Measurements from ENCODE around the gene DNAJB5.
"Not testable (repeated sequence)": the region's sequence is repeated elsewhere in the genome, so short reads cannot be mapped to it uniquely, and the experiment has no call there.

Gene DNAJB5

DNA sequence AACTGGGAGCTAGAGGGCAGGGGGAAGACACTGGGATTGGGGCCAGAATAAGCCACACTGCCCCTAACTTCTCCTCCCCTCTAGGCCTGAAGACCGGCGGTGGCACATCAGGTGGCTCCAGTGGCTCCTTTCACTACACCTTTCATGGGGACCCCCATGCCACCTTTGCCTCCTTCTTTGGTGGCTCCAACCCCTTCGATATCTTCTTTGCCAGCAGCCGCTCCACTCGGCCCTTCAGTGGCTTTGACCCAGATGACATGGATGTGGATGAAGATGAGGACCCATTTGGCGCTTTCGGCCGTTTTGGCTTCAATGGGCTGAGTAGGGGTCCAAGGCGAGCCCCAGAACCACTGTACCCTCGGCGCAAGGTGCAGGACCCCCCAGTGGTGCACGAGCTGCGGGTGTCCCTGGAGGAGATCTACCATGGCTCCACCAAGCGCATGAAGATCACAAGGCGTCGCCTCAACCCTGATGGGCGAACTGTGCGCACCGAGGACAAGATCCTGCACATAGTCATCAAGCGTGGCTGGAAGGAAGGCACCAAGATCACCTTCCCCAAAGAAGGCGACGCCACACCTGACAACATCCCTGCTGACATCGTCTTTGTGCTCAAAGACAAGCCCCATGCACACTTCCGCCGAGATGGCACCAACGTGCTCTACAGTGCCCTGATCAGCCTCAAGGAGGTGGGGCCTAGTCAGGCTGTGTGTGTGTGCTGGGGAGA, 6.8 kb downstream of the DNAJB5 start:
- Histone ChIP-seq H3K27ac (peak overlapping the region in 17 of 21 experiments; percentile 19 to 96 (median 79)), H3K4me3 (no peak overlapping the region)

DNA sequence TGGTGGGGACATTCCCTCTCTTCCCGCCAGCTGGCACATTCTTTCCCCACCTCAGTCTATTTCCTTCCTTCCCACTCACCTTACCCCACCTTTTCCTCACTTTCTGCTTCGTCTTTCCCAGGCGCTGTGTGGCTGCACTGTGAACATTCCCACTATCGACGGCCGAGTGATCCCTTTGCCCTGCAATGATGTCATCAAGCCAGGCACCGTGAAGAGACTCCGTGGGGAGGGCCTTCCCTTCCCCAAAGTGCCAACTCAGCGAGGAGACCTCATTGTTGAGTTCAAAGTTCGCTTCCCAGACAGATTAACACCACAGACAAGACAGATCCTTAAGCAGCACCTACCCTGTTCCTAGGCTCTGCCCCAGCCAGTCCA, 7.3 kb downstream of the DNAJB5 start:
- Histone ChIP-seq H3K27ac (peak overlapping the region in 1 of 21 experiments; percentile 96), H3K4me3 (no peak overlapping the region)

- peak overlapping the region in 1 of 21 experiments; percentile 96 for H3K27ac ChIP-seq
- no peak overlapping the region for H3K4me3 ChIP-seq
Observed at GRCh38 chr9:34997379-34997781, 7.8 kb downstream of the DNAJB5 start.

- Histone ChIP-seq H3K4me3 (no peak overlapping the region), H3K27ac (peak overlapping the region in 1 of 21 experiments; percentile 96)
Observed at GRCh38 chr9:34998266-34998665, 8.7 kb downstream of the DNAJB5 start.

- no peak overlapping the region for H3K4me3 ChIP-seq
Observed at GRCh38 chr9:34999576-34999975, 10.0 kb downstream of the DNAJB5 start.

DNA sequence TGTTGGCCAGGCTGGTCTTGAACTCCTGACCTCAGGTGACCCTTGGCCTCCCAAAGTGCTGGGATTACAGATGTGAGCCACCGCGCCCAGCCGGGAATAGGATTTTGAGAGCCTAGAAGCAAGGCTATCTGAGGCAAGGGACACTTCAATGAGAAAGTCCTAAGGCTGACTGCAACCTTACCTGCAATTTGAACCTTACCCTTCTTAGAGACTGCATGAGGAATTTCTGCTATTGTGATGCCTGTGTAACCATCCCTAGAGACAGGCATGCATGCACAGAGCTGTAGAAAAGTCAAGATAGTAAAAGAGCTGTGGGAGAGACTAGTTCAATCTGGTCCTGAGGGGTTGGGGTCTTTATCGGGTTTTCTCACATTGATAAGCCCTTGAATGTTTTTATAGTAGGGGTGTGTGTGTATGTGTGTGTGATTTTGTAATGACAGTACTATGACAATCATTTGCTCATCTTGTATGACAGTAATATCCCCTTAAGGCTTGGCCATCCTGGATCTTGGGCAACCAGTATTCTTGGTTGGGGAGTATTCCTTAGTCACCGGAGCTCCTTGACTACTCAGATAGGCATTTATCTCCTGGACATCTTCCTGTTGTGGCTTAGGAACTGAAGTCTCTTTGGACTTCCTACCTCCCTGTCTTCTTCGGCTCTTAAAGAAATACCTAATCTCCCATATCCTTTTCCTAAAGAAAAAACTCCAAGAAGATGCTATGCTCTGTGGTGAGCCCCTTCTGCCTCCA, 11.2 kb downstream of the DNAJB5 start:
- Histone ChIP-seq H3K27ac (peak overlapping the region in 17 of 21 experiments; percentile 7 to 77 (median 50)), H3K4me3 (no peak overlapping the region)

More at GRCh38 chr9:34999576-34999975, 10.0 kb downstream of the DNAJB5 start:
- peak overlapping the region in 1 of 21 experiments; percentile 0 for H3K27ac ChIP-seq

DNA sequence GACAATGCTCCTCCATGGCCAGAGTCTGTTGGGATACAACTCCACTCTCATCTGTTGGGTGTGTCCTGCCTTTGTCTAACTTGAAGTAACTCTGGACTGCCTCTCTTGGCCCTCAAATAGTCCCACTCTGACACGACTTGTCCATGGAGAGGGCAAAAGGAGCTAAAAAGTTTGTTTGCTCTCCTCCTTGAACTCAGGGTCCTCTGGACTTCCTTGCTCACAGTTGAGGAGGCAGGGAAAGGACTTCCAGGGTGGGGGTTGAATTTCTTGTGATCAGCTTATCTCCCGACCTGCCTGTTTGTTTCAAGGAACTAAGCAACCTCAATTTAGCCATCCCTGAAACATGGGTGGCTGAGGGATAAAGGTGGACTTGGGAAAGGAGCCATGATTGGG, 11.7 kb downstream of the DNAJB5 start:
- peak overlapping the region in 19 of 21 experiments; percentile 4 to 77 (median 50) for H3K27ac ChIP-seq
- H3K4me3 ChIP-seq = no peak overlapping the region

GRCh38 chr9:35001803-35002502, 12.4 kb downstream of the DNAJB5 start:
- Histone ChIP-seq H3K4me3 (no peak overlapping the region), H3K27ac (peak overlapping the region in 14 of 21 experiments; percentile 4 to 77 (median 50))

- H3K4me3 ChIP-seq = no peak overlapping the region
Observed at GRCh38 chr9:35002623-35003022, 13.1 kb downstream of the DNAJB5 start.

GRCh38 chr9:35004299-35004698, 14.8 kb downstream of the DNAJB5 start:
- not testable (repeated sequence) for H3K27ac ChIP-seq, H3K4me3 ChIP-seq

More at GRCh38 chr9:35002623-35003022, 13.1 kb downstream of the DNAJB5 start:
- H3K27ac ChIP-seq = no peak overlapping the region

DNA sequence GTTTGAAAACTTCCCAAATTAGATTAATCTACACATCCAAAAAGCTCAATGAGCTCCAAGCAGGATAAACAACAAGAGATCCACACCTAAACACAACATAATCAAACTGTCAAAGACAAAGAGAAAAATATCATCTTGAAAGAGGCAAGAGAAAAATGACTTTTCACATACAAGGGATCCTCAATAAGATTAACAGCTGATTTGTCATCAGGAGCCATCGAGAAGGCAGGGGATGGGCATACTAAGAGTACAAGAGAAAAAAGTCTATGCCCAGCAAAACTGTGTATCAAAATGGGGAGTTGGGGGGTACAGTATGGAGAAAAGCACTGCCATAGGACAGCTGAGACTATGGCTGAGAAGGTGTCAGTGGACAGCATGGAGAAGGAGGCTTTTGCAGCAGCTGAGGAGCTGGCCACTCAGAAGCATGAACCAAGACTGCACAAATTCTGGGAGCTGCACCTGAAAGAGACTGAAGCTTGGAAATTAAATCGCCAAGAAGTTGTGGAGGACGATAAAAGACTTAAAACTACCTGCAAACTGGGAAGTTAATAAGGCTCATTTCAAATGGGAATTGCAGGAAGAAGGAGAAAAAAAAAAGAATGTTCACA, 20.9 kb downstream of the DNAJB5 start:
- H3K27ac ChIP-seq = no peak overlapping the region
- H3K4me3 ChIP-seq = no peak overlapping the region

DNA sequence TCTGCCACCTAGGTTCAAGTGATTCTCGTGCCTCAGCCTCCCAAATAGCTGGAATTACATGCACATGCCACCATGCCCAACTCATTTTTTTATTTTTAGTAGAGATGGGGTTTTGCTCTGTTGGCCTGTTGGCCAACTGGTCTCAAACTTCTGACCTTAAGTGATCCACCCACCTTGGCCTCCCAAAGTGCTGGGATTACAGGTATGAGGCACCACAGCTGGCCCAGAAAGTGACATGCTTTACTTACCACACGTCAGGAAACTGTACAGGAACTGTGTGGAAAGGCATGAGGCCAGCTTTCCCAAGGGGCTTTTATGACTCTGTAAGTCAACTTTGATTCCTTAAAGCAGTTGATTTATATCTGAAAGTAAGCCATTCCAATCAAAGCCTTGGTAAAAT, 25.0 kb downstream of the DNAJB5 start:
- H3K4me3 ChIP-seq = no peak overlapping the region
- no peak overlapping the region for H3K27ac ChIP-seq

- H3K27ac ChIP-seq, H3K4me3 ChIP-seq: not testable (repeated sequence)
Observed at GRCh38 chr9:35023443-35023842, 33.9 kb downstream of the DNAJB5 start.

DNA sequence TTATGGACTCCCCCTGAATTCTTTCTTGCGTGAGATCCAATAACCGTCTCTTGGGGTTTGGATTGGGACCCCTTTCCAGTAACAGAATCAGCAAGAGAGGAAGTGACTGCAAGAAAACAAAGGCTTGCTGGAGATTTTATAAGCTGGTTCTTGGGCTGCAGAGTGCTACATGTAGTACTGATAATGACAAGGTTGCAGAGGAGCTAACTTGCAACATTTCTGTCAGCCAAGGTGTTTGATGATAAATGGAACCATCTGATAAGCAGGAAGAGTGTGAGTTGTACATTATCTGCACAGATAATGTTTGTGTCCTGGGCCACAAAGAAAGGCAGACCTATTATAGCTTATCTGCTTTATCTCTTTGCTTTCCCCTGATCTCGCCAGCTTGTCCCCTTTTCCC, 37.1 kb downstream of the DNAJB5 start:
- no peak overlapping the region for H3K4me3 ChIP-seq

GRCh38 chr9:35027374-35027773, 37.8 kb downstream of the DNAJB5 start:
- H3K4me3 ChIP-seq = no peak overlapping the region
- H3K27ac ChIP-seq = no peak overlapping the region

More for the DNA sequence above, 37.1 kb downstream of the DNAJB5 start:
- H3K27ac ChIP-seq = peak overlapping the region in 1 of 21 experiments; percentile 34

DNA sequence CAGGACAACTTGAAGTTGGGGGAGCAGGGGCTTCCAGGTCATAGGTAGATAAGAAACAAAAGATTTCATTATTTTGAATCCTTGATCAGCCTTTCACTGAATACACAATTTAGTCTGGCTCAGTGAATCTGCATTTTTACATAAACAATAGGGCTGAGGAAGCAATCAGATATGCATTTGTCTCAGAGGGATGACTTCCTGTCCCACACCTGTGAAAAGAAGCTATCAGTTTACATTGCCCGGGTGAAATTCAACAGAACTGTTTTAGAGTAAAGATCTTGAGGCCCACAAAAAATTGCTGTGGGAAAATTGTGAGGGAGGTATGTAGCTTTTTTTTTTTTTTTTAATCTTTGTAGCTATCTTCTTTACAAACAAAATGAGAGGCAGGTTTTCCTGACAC, 38.3 kb downstream of the DNAJB5 start:
- H3K27ac ChIP-seq = no peak overlapping the region
- no peak overlapping the region for H3K4me3 ChIP-seq

DNA sequence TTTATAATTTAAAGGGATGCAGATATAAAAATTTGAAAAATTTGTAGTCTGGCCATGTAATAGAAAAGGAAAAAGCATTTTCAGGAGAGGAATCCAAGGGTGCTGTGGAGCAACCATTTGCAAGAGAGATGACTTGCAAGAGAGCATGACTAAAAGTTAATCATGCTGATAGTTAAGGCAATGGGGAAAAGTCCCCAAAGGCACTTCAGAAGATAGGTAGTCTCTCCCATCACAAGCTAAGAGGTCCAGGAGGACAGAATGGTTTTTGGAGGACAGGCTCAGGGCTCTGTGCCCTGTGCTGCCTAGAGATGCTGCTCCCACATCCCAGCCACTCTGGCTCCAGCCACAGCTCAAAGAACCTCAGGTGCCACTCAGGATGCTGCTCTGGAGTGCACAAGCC, 38.8 kb downstream of the DNAJB5 start:
- Histone ChIP-seq H3K27ac (no peak overlapping the region), H3K4me3 (no peak overlapping the region)

DNA sequence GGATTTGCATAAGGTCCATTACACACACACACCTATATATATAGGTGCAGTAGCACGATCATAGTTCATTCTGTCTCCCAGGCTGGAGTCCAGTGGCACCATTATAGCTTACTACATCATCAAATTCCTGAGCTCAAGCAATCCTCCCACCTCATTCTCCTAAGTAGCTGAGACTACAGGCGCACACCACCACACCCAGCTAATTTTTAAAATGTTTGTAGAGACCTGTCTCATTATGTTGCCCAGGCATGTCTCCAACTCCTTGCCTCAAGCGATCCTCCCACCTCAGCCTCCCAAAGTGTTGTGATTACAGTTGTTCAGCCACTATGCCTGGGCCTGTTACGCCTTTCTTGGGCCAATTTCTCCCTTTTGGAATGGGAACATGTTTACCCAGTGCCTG, 39.7 kb downstream of the DNAJB5 start:
- Histone ChIP-seq H3K27ac (peak overlapping the region in 1 of 21 experiments; percentile 29), H3K4me3 (no peak overlapping the region)

GRCh38 chr9:35029852-35030251, 40.3 kb downstream of the DNAJB5 start:
- peak overlapping the region in 1 of 21 experiments; percentile 29 for H3K27ac ChIP-seq
- H3K4me3 ChIP-seq = no peak overlapping the region

GRCh38 chr9:35033101-35033500, 43.6 kb downstream of the DNAJB5 start:
- H3K27ac ChIP-seq = no peak overlapping the region
- H3K4me3 ChIP-seq = no peak overlapping the region

Data from skin epidermis (tissue), 12 donors.